K562 (cell line): ENCODE measurements around the gene EIPR1. TPM values are rescaled to one million over a fixed set of nuclear protein-coding genes. Genes with fewer than 3 reads are reported as not detected.

Source experiments
- BHLHE40 ChIP-seq: IDR thresholded peaks from 2 replicates; pipeline ENCODE4 v1.6.1; 2011; ENCODE audit warnings: low read length, improper control_type of control experiment
- CBFA2T3 ChIP-seq: fragments of 450-650 bp; IDR thresholded peaks from 2 replicates; pipeline ENCODE4 v1.6.1; 2017
- CEBPB ChIP-seq: fragments of 450-650 bp; IDR thresholded peaks from 2 replicates; pipeline ENCODE4 v1.6.1; 2016; ENCODE audit warnings: missing genetic modification characterization, missing compliant biosample characterization
- CREB1 ChIP-seq, 2 experiments: sonication (generic) in 1 of 2; formaldehyde crosslinking in 1 of 2; IDR thresholded peaks; 2 replicates each; pipeline versions ENCODE4 v1.6.1 to v1.8.0; 2012 to 2022; ENCODE audit warnings: inconsistent platforms in 1 of 2, mild to moderate bottlenecking in 1 of 2, missing genetic modification reagents in 1 of 2, moderate library complexity in 1 of 2
- DLX4 ChIP-seq: fragments of 250-450 bp; sonication (Bioruptor Pico); IDR thresholded peaks from 2 replicates; pipeline ENCODE4 v1.6.1; 2021; ENCODE audit warnings: mild to moderate bottlenecking
- JUNB ChIP-seq: fragments of 450-650 bp; formaldehyde crosslinking; conservative IDR thresholded peaks from 2 replicates; pipeline ENCODE4 v1.4.0; 2020; ENCODE audit warnings: mild to moderate bottlenecking
- MAFK ChIP-seq: IDR thresholded peaks from 2 replicates; pipeline ENCODE4 v1.6.1; 2011; ENCODE audit warnings: low read length, improper control_type of control experiment
- MCM7 ChIP-seq, 2 experiments: fragments of 450-650 bp; IDR thresholded peaks; 2 replicates each; pipeline ENCODE4 v1.6.1; 2016 to 2018
- NFE2 ChIP-seq: IDR thresholded peaks from 2 replicates; pipeline ENCODE4 v1.6.1; 2014; ENCODE audit warnings: antibody characterized with exemption, low read depth
- PCBP2 ChIP-seq: fragments of 200-400 bp; formaldehyde crosslinking; IDR thresholded peaks from 2 replicates; pipeline ENCODE4 v1.6.1; 2018; ENCODE audit warnings: low read length, low read depth, mild to moderate bottlenecking, moderate library complexity; ENCODE audit not compliant: poor library complexity, severe bottlenecking
- POU5F1 ChIP-seq: fragments of 150-350 bp; IDR thresholded peaks from 2 replicates; pipeline ENCODE4 v1.6.1; 2014; ENCODE audit warnings: borderline replicate concordance, low read length, low read depth, mild to moderate bottlenecking; ENCODE audit not compliant: partially characterized antibody
- SIN3A ChIP-seq, 2 experiments: fragments of 150-350 bp in 1 of 2; IDR thresholded peaks; 2 replicates each; pipeline ENCODE4 v1.6.1; 2011 to 2016; ENCODE audit warnings: borderline replicate concordance in 2 of 2, low read depth in 2 of 2, low read length in 2 of 2, mild to moderate bottlenecking in 2 of 2, moderate library complexity in 2 of 2; ENCODE audit not compliant: control insufficient read depth in 1 of 2
- SMAD4 ChIP-seq: fragments of 250-450 bp; sonication (Bioruptor Pico); conservative IDR thresholded peaks from 2 replicates; pipeline ENCODE4 v1.8.0; 2021; ENCODE audit warnings: inconsistent platforms, mild to moderate bottlenecking, moderate library complexity
- TAF15 ChIP-seq: fragments of 200-400 bp; formaldehyde crosslinking; IDR thresholded peaks from 2 replicates; pipeline ENCODE4 v1.6.1; 2017; ENCODE audit warnings: mild to moderate bottlenecking, low read depth, low read length, moderate library complexity
- TEAD1 ChIP-seq, 2 experiments: fragments of 450-650 bp in 1 of 2; sonication (generic) in 1 of 2; formaldehyde crosslinking; IDR thresholded peaks; 2 replicates each; pipeline versions ENCODE4 v1.4.0 to v1.8.0; 2020 to 2022; ENCODE audit warnings: mild to moderate bottlenecking in 2 of 2, missing genetic modification reagents in 1 of 2
- ZBTB2 ChIP-seq: fragments of 450-650 bp; IDR thresholded peaks from 2 replicates; pipeline ENCODE4 v1.6.1; 2016; ENCODE audit warnings: antibody characterized with exemption
- ZFX ChIP-seq: sonication (generic); formaldehyde crosslinking; IDR thresholded peaks from 2 replicates; pipeline ENCODE4 v1.8.0; 2022; ENCODE audit warnings: mild to moderate bottlenecking, missing genetic modification reagents, moderate library complexity
- ZNF407 ChIP-seq: fragments of 450-650 bp; IDR thresholded peaks from 2 replicates; pipeline ENCODE4 v1.6.1; 2016; ENCODE audit warnings: low read depth
- polyA plus RNA-seq, 8 experiments: library from polyadenylated mRNA; depleted of rRNA in 4 of 8; stranded (reverse) in 5 of 8; unstranded in 3 of 8; fragments of >200 nt; fragmentation: Nextera tagmentation in 2 of 8; fragmentation: Illumina TruSeq in 1 of 8; extraction: Ambion mirVana in 2 of 8; extraction: Trizol in 1 of 8; gene quantifications; 2 replicates each; pipeline versions ENCODE4 v1.2.1 to v1.2.3, GENCODE V29; 2011 to 2014; ENCODE audit warnings: inconsistent platforms in 1 of 8, missing spikeins in 1 of 8
- total RNA-seq, 7 experiments: library from RNA; depleted of rRNA in 6 of 7; stranded (reverse); fragments of >200 nt in 6 of 7; fragmentation: Illumina TruSeq in 2 of 7; extraction: Trizol in 2 of 7; gene quantifications; 2 replicates each; pipeline versions ENCODE4 v1.2.1 to v1.2.3, GENCODE V29; 2011 to 2021; ENCODE audit warnings: low replicate concordance in 1 of 7

EIPR1 gene
- total and polyA plus RNA-seq, 9 of the 15 experiments (the other 6 are each of a cell fraction or from before 2014, with no cell fraction given): 19.9 to 54.4 (median 35.9) TPM

GRCh38 chr2:3303583-3304406 is 73.8 kb downstream of the EIPR1 start (continued):
- no peak for TF ChIP-seq ZNF407
- TF ChIP-seq SMAD4 (CRISPR knock-in tag): peak; percentile 98
- no peak for TF ChIP-seq CBFA2T3
- TF ChIP-seq ZFX (CRISPR knock-in tag): no peak
- TF ChIP-seq TAF15: no peak
- no peak for TF ChIP-seq JUNB (CRISPR knock-in tag)
- no peak for TF ChIP-seq NFE2
- TF ChIP-seq MCM7 (IDR thresholded peaks at IDR 0.05): no peak
- no peak for TF ChIP-seq MAFK
- TF ChIP-seq PCBP2: no peak
- no peak for TF ChIP-seq CEBPB (tag)
- no peak for TF ChIP-seq ZBTB2
- TF ChIP-seq SIN3A (IDR thresholded peaks at IDR 0.05; ENCODE audit: borderline replicate concordance in 2 of 2, control insufficient read depth in 1 of 2, low read depth in 2 of 2, low read length in 2 of 2): no peak
- TF ChIP-seq POU5F1: no peak
- TF ChIP-seq CREB1 (IDR thresholded peaks at IDR 0.05): no peak
- TF ChIP-seq CREB1 (CRISPR knock-in tag; IDR thresholded peaks at IDR 0.05): no peak
- TF ChIP-seq TEAD1 (CRISPR knock-in tag; IDR thresholded peaks at IDR 0.05): no peak
- TF ChIP-seq BHLHE40: peak; percentile 95
- no peak for TF ChIP-seq DLX4
